Measurements from ENCODE around the gene ST6GALNAC4. TPM values are rescaled to one million over a fixed set of nuclear protein-coding genes. Genes with fewer than 3 reads are reported as not detected.

The ST6GALNAC4 gene
- total RNA-seq, 1 experiment from 2014 or later: 25.7 TPM

- Mint-ChIP-seq H3K27ac (peak overlapping the region; percentile 92), H3K27me3 (ENCODE audit: low read depth) (peaks cover 29% of the 10 kb centered on the region), H3K36me3 (no peaks in the 10 kb centered on the region; the same call in 1 of the 2 replicates), H3K4me3 (peak overlapping the region; percentile 96), H3K9me3 (no peaks in the 10 kb centered on the region), H3K4me1 (peaks cover 27% of the 10 kb centered on the region)
- ATAC-seq: peak; percentile 55
- ChIA-PET CTCF (interaction anchor here (0.8 to 3.8 kb wide), 5 partner anchors 15 to 192 kb away, joined by 3 to 78 read pairs (median 7); partner anchors contain the start of gene TOR2A), POLR2A (interaction anchor here (1.1 kb wide), 1 partner anchor 140 kb away, joined by 3 read pairs; the partner anchor contains the start of gene NAIF1)
- peak; percentile 96 for DNase-seq (ENCODE audit: low spot score)
- TF ChIP-seq FOXJ3 (CRISPR knock-in tag; IDR thresholded peaks at IDR 0.05; ENCODE audit: borderline replicate concordance) (no peak), TCF7 (CRISPR knock-in tag; IDR thresholded peaks at IDR 0.05; ENCODE audit: low read depth) (no peak), ZNF121 (CRISPR knock-in tag; IDR thresholded peaks at IDR 0.05) (peak; percentile 81), NR2C2 (CRISPR knock-in tag; IDR thresholded peaks at IDR 0.05) (no peak), KAT7 (CRISPR knock-in tag; IDR thresholded peaks at IDR 0.05; ENCODE audit: borderline replicate concordance) (no peak), FOXP1 (CRISPR knock-in tag; IDR thresholded peaks at IDR 0.05; ENCODE audit: borderline replicate concordance) (0 out of 2 replicates have a peak, but pooled peaks have one; percentile 6), NR3C1 (CRISPR knock-in tag; conservative IDR thresholded peaks at IDR 0.05; ENCODE audit: low read depth) (no peak), ATF1 (CRISPR knock-in tag; IDR thresholded peaks at IDR 0.05) (no peak), IRF2 (CRISPR knock-in tag; IDR thresholded peaks at IDR 0.05; ENCODE audit: borderline replicate concordance, low read depth) (no peak), ZSCAN18 (CRISPR knock-in tag; IDR thresholded peaks at IDR 0.05) (no peak), MXD4 (CRISPR knock-in tag; IDR thresholded peaks at IDR 0.05; ENCODE audit: borderline replicate concordance) (no peak), NR1H2 (CRISPR knock-in tag; IDR thresholded peaks at IDR 0.05) (no peak), SOX15 (CRISPR knock-in tag; IDR thresholded peaks at IDR 0.05) (no peak), GABPB1 (CRISPR knock-in tag; IDR thresholded peaks at IDR 0.05) (no peak), PRRX2 (CRISPR knock-in tag; IDR thresholded peaks at IDR 0.05) (no peak), ATF3 (CRISPR knock-in tag; conservative IDR thresholded peaks at IDR 0.05) (no peak), FOXK1 (CRISPR knock-in tag; IDR thresholded peaks at IDR 0.05) (peak; percentile 5), ZNF138 (CRISPR knock-in tag; conservative IDR thresholded peaks at IDR 0.05) (no peak), ZNF263 (CRISPR knock-in tag; IDR thresholded peaks at IDR 0.05; ENCODE audit: low read depth) (no peak), RELA (CRISPR knock-in tag; IDR thresholded peaks at IDR 0.05; ENCODE audit: borderline replicate concordance) (no peak), E2F4 (CRISPR knock-in tag; IDR thresholded peaks at IDR 0.05; ENCODE audit: borderline replicate concordance, low read depth) (no peak), GTF2I (CRISPR knock-in tag; conservative IDR thresholded peaks at IDR 0.05) (no peak), ZNF423 (CRISPR knock-in tag; IDR thresholded peaks at IDR 0.05) (no peak), PREB (CRISPR knock-in tag; IDR thresholded peaks at IDR 0.05; ENCODE audit: borderline replicate concordance) (no peak)
- TF ChIP-seq, protein P1, sequence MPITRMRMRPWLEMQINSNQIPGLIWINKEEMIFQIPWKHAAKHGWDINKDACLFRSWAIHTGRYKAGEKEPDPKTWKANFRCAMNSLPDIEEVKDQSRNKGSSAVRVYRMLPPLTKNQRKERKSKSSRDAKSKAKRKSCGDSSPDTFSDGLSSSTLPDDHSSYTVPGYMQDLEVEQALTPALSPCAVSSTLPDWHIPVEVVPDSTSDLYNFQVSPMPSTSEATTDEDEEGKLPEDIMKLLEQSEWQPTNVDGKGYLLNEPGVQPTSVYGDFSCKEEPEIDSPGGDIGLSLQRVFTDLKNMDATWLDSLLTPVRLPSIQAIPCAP (CRISPR knock-in tag; IDR thresholded peaks at IDR 0.05): no peak
- TF ChIP-seq, protein P2, sequence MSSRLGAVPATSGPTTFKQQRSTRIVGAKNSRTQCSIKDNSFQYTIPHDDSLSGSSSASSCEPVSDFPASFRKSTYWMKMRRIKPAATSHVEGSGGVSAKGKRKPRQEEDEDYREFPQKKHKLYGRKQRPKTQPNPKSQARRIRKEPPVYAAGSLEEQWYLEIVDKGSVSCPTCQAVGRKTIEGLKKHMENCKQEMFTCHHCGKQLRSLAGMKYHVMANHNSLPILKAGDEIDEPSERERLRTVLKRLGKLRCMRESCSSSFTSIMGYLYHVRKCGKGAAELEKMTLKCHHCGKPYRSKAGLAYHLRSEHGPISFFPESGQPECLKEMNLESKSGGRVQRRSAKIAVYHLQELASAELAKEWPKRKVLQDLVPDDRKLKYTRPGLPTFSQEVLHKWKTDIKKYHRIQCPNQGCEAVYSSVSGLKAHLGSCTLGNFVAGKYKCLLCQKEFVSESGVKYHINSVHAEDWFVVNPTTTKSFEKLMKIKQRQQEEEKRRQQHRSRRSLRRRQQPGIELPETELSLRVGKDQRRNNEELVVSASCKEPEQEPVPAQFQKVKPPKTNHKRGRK (CRISPR knock-in tag; IDR thresholded peaks at IDR 0.05; ENCODE audit: borderline replicate concordance): 0 out of 2 replicates have a peak, but pooled peaks have one; percentile 42
- TF ChIP-seq, protein P3, sequence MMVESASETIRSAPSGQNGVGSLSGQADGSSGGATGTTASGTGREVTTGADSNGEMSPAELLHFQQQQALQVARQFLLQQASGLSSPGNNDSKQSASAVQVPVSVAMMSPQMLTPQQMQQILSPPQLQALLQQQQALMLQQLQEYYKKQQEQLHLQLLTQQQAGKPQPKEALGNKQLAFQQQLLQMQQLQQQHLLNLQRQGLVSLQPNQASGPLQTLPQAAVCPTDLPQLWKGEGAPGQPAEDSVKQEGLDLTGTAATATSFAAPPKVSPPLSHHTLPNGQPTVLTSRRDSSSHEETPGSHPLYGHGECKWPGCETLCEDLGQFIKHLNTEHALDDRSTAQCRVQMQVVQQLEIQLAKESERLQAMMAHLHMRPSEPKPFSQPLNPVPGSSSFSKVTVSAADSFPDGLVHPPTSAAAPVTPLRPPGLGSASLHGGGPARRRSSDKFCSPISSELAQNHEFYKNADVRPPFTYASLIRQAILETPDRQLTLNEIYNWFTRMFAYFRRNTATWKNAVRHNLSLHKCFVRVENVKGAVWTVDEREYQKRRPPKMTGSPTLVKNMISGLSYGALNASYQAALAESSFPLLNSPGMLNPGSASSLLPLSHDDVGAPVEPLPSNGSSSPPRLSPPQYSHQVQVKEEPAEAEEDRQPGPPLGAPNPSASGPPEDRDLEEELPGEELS (CRISPR knock-in tag; IDR thresholded peaks at IDR 0.05): 0 out of 2 replicates have a peak, but pooled peaks have one; percentile 24
- TF ChIP-seq, protein P4, sequence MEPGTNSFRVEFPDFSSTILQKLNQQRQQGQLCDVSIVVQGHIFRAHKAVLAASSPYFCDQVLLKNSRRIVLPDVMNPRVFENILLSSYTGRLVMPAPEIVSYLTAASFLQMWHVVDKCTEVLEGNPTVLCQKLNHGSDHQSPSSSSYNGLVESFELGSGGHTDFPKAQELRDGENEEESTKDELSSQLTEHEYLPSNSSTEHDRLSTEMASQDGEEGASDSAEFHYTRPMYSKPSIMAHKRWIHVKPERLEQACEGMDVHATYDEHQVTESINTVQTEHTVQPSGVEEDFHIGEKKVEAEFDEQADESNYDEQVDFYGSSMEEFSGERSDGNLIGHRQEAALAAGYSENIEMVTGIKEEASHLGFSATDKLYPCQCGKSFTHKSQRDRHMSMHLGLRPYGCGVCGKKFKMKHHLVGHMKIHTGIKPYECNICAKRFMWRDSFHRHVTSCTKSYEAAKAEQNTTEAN (CRISPR knock-in tag; IDR thresholded peaks at IDR 0.05): peak; percentile 45; the same call in 1 of the 2 replicates
Measured at GRCh38 chr9:127927201-127927987, 10.6 kb upstream of the ST6GALNAC4 start.

Measured in WTC11 (cell line).